ENCODE results near the gene FLT3. TPM values are rescaled to one million over a fixed set of nuclear protein-coding genes. Genes with fewer than 3 reads are reported as not detected.

FLT3 gene
- total and polyA plus RNA-seq, 10 of the 15 experiments (the other 5 are each of a cell fraction or from before 2014, with no cell fraction given), result 0.04 to 0.19 (median 0.11) TPM; not detected in 1

DNA sequence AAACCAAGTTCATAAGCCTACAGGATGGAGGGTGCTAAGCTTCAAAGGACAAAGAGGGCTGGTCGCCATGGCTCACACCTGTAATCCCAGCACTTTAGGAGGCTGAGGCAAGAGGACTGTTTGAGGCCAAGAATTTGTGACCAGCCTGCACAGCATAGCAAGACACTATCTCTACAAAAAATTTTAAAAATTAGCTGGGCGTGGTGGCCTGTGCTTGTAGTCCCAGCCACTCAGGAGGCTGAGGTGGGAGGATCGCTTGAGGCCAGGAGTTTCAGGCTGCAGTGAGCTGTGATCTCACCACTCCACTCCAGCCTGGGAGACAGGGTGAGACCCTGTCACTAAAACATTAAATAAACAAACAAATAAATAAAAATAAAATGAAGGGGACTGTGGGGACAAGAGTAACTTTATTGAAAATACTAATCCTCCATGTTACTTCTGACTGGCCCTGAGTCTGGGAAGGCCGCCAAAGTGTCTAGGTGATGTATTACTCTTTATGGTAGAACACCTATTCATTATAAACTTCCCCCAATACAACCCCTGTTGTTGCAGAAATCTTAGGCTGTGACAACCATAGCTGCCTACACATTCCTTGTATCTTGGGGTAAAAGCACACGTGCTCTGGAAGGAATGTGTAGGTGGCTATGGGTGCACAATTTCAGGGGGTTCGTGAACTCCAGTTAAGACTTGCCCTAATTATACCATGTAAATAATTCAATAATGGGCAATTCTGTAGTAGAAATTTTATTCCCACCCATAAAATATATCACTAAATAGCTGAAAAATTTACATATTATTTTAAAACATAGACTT, 97.3 kb downstream of the FLT3 start:
- Histone ChIP-seq H3K27me3 (replicated peaks in 1 of 2; ENCODE audit: control insufficient read depth in 2 of 2, insufficient read depth in 2 of 2, low read length in 1 of 2) (no peaks in the 10 kb centered on the region), H3K27ac (ENCODE audit: control insufficient read depth, insufficient read depth) (no peak overlapping the region), H3K4me2 (ENCODE audit: control insufficient read depth, insufficient read depth) (no peak overlapping the region), H3K36me3 (ENCODE audit: control insufficient read depth in 2 of 2, insufficient read depth in 2 of 2, low read length in 1 of 2) (no peaks in the 10 kb centered on the region), H4K20me1 (ENCODE audit: control insufficient read depth, insufficient read depth) (no peaks in the 10 kb centered on the region), H3K4me1 (ENCODE audit: control insufficient read depth, insufficient read depth, low read length) (no peaks in the 10 kb centered on the region), H3K79me2 (ENCODE audit: control insufficient read depth, insufficient read depth, low read length) (no peaks in the 10 kb centered on the region), H3K9ac (ENCODE audit: control insufficient read depth, insufficient read depth, low read length) (no peak overlapping the region), H3K4me3 (no peak overlapping the region), H2AFZ (ENCODE audit: control insufficient read depth, low read depth, low read length) (no peak overlapping the region), H3K9me3 (replicated peaks; ENCODE audit: control insufficient read depth, insufficient read depth, low read length) (no peaks in the 10 kb centered on the region)
- intact Hi-C loops (cut with micrococcal nuclease; ENCODE audit: unreplicated experiment), result no loop called here
- DNase-seq (ENCODE audit: low read depth, low spot score), result no peak
- FAIRE-seq, result no peak
- ChIA-PET CTCF (interaction anchor here (1.6 kb wide), 1 partner anchor 20 kb away, joined by 4 read pairs; no protein-coding TSS in a partner anchor), SMC1A (ENCODE audit: uncharacterized antibody, unreplicated experiment) (interaction anchor here (1.1 to 1.4 kb wide), 2 partner anchors 9 kb away, joined by 3 to 5 read pairs; no protein-coding TSS in a partner anchor), POLR2A (no interaction called here), RAD21 (ENCODE audit: unreplicated experiment) (no interaction called here)
- no peak for TF ChIP-seq GATAD2B (conservative IDR thresholded peaks at IDR 0.05; ENCODE audit: low read depth)
- TF ChIP-seq LARP7 (IDR thresholded peaks at IDR 0.05), result no peak
- TF ChIP-seq SMAD1 (IDR thresholded peaks at IDR 0.05; ENCODE audit: low read depth, partially characterized antibody), result no peak
- TF ChIP-seq CBFB (IDR thresholded peaks at IDR 0.05; ENCODE audit: low read depth), result no peak
- TF ChIP-seq NRF1 (conservative IDR thresholded peaks at IDR 0.05; ENCODE audit: low read depth, low read length), result no peak
- no peak for TF ChIP-seq RUNX3 (IDR thresholded peaks at IDR 0.05; ENCODE audit: low read length)
- TF ChIP-seq RB1 (IDR thresholded peaks at IDR 0.05; ENCODE audit: borderline replicate concordance), result no peak
- in situ Hi-C loops (cut with MboI), result no loop called here
- no peak for ATAC-seq
- no TSS peak for BruUV-seq (replicated peaks)
- WGBS (ENCODE audit: insufficient coverage, insufficient replicate concordance, low lambda C conversion rate, missing lambda C conversion rate), result 66% methylated on average over 6 of the region's 6 CpGs
